PFSK-1 (cell line): ENCODE results near the gene CARNS1.

Experiments
- FOXP2 ChIP-seq: optimal IDR thresholded peaks from 2 replicates; pipeline ENCODE3; 2011; ENCODE audit warnings: borderline replicate concordance, control low read depth, inconsistent platforms; ENCODE audit not compliant: insufficient read depth; ENCODE audit errors: extremely low read length, extremely low read depth
- POLR2AphosphoS5 ChIP-seq: IDR thresholded peaks from 2 replicates; pipeline ENCODE4 v1.6.1; 2012; ENCODE audit warnings: low read depth, mild to moderate bottlenecking, control low read depth, low read length, moderate library complexity
- REST ChIP-seq, 2 experiments: IDR thresholded peaks; 2 replicates each; pipeline versions ENCODE4 v1.6.1 to v1.8.0; 2011 to 2012; ENCODE audit warnings: low read depth in 2 of 2, low read length in 2 of 2, control low read depth in 1 of 2, inconsistent platforms in 1 of 2, mild to moderate bottlenecking in 1 of 2, moderate library complexity in 1 of 2; ENCODE audit not compliant: insufficient read depth in 1 of 2
- SIN3A ChIP-seq: IDR thresholded peaks from 2 replicates; pipeline ENCODE4 v1.6.1; 2012; ENCODE audit warnings: mild to moderate bottlenecking, low read length, moderate library complexity, borderline replicate concordance; ENCODE audit not compliant: insufficient read depth
- TAF1 ChIP-seq: IDR thresholded peaks from 2 replicates; pipeline ENCODE4 v1.6.1; 2012; ENCODE audit warnings: low read length, control low read depth, borderline replicate concordance; ENCODE audit not compliant: insufficient read depth

The CARNS1 gene

DNA sequence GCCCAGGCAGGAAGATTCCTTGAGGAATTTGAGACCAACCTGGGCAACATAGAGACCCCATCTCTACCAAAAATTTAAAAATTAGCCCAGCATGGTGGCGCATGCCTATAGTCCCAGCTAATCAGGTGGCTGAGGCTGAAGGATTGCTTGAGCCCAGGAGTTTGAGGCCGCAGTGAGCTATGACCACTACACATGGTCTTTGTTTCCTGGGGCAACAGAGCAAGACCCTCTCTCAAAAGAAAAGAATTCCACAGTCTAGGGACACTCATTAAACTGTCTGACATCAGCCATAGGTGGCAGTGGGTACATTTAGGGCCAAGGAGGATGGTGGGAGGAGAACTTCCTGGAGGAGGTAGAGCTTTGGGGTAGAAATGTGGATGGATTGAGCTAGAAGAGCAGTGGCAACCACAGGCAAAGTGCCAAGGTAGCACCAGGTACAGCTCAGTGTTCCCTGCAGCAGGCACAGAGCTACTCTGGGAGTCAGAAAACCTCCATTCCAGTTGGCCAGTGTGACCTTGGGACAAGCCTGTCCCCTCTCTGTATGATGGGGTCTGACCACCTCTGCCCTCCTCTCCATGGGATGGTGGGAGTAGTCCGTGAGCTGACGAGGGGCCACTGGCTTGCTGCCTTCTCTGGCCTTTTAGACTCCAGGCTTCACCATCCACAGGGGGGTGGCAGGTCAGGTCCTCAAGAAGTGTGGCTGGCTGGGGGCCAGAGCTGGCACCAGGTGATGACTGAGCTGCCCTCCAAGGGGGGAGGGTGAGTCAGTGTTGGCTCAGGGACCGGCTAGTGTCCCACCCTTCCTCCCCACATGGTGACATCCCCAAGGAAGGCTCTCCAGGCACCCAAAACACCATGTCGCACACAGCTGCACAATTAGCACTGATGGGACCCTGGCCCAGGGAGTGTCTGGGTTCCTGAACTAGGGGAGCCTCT is 38.3 kb upstream of the CARNS1 start:
- TF ChIP-seq SIN3A (no peak), FOXP2 (no peak), TAF1 (no peak), POLR2AphosphoS5 (no peak), REST (IDR thresholded peaks at IDR 0.05; ENCODE audit: insufficient read depth in 1 of 2, low read depth in 2 of 2, low read length in 2 of 2) (no peak)

GRCh38 chr11:67378544-67378943 is 36.9 kb upstream of the CARNS1 start:
- TF ChIP-seq SIN3A, result no peak
- no peak for TF ChIP-seq REST (IDR thresholded peaks at IDR 0.05; ENCODE audit: insufficient read depth in 1 of 2, low read depth in 2 of 2, low read length in 2 of 2)
- no peak for TF ChIP-seq FOXP2
- TF ChIP-seq TAF1, result no peak
- TF ChIP-seq POLR2AphosphoS5, result no peak

DNA sequence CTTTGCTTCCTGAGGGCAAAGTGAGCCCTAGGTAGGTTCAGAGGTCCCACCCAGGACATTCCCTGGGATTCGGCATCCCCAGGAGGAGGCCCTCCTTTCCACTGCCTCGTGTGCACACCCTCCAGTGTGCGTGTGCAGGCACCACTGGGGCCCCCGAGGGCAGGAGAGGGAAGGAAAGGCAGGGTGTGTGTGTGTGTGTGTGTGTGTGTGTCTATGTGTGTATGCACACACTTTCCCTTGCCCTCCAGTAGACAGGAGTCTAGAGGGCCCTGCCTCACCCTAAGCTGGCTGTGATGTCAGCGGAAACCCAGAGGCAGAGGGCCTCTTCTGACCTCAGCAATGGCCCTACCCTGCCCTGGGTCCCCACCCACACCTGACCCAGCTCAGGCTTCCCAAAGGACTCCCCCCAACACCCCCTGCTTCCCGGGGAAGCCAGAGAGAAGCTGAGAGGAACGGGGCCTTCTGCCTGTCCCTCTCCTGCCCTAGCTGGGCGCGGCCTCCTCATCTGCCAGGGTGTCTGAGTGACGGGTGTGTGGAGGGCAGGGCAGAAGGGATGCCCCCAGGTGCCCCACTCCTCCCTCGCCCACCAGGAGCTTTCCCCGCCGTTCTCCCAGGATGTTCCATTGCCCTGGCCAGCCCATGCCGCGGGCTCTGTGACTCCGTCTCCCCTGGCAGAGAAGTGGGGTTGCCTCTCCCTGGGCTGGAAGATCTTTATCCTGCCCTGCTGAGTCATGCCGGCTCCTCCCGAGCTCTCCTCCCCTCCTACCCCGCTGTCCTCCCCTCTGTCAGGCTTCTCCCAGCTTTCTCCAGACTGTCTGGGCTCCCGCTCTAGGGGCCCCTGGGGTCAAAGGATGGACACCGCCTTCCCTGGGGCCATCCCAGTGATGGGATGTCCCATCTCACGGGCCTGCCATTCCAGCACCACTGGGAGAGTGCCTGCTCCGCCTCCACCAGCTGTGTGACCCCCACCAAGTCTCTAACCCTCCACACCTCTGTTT is 36.1 kb upstream of the CARNS1 start:
- TF ChIP-seq FOXP2 (no peak), POLR2AphosphoS5 (no peak), TAF1 (no peak), REST (IDR thresholded peaks at IDR 0.05; ENCODE audit: insufficient read depth in 1 of 2, low read depth in 2 of 2, low read length in 2 of 2) (no peak), SIN3A (no peak)

DNA sequence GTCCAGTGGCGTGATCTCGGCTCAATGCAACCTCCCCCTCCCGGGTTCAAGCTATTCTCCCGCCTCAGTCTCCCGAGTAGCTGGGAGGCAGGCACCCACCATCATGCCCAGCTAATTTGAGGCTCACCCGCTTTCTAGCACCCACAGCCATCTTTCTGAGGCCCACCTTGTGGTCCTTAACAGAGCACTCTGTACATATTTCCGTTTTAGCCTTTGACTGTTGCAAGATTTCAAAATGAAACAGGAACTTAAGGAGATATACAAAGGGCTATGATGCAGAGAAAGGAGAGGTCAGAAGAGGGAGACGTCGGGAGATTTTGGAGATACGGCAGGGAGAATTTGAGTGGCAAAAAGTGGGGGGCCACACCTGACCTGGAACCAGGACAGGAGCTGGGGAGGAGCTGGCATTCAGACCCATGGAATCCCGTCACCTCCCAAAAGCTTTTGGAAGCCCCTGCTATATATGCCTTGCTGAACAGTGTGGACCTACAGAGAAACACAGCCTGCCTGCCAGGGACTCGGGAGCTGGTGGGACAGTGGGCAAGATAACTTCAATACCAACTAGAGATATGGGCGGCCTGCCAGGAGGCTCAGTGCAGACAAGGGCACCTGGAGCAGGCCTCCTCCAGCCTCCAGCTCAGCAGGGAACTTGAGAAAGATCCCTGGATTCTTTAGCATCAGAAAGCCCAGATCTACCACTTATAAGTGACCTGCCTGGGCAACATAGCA is 34.1 kb upstream of the CARNS1 start:
- TF ChIP-seq POLR2AphosphoS5, result no peak
- no peak for TF ChIP-seq REST (IDR thresholded peaks at IDR 0.05; ENCODE audit: insufficient read depth in 1 of 2, low read depth in 2 of 2, low read length in 2 of 2)
- no peak for TF ChIP-seq FOXP2
- TF ChIP-seq TAF1, result no peak
- TF ChIP-seq SIN3A, result no peak
